Gastroesophageal sphincter (tissue), 3 donors: Measurements from ENCODE around the gene FANCC.

Experiments used
- CTCF ChIP-seq, 4 experiments: fragments of 200-600 bp in 2 of 4; fragments of 450-650 bp in 2 of 4; sonication (generic) in 1 of 4; IDR thresholded peaks; one replicate each; pipeline ENCODE4 v1.5.1; 2017 to 2019; ENCODE audit warnings: antibody characterized with exemption in 4 of 4, mild to moderate bottlenecking in 2 of 4, moderate library complexity in 2 of 4
- EP300 ChIP-seq: sonication (generic); formaldehyde crosslinking; IDR thresholded peaks from one replicate; pipeline ENCODE4 v1.6.1; 2017; ENCODE audit warnings: antibody characterized with exemption, mild to moderate bottlenecking
- POLR2A ChIP-seq, 2 donors: fragments of 450-650 bp; IDR thresholded peaks; one replicate each; pipeline ENCODE4 v1.6.1; 2017; ENCODE audit warnings: antibody characterized with exemption in 2 of 2, mild to moderate bottlenecking in 2 of 2, moderate library complexity in 1 of 2
- POLR2AphosphoS5 ChIP-seq: sonication (generic); formaldehyde crosslinking; IDR thresholded peaks from one replicate; pipeline ENCODE4 v1.6.1; 2017; ENCODE audit warnings: antibody characterized with exemption

GRCh38 chr9:95366731-95367325, 49.3 kb upstream of the FANCC start:
- TF ChIP-seq CTCF (IDR thresholded peaks at IDR 0.05): no peak
- TF ChIP-seq EP300: no peak
- TF ChIP-seq POLR2AphosphoS5: no peak
- no peak for TF ChIP-seq POLR2A (IDR thresholded peaks at IDR 0.05)
